HG03571 (cell line): ENCODE results near the gene TENM3.
"Not testable (repeated sequence)": the region's sequence is repeated elsewhere in the genome, so short reads cannot be mapped to it uniquely, and the experiment has no call there.

Source experiments
- ATAC-seq: cut with Tn5 transposase; IDR thresholded peaks from one replicate; pipeline ENCODE4 v1.9.1; 2021; ENCODE audit not compliant: unreplicated experiment

Gene TENM3

DNA sequence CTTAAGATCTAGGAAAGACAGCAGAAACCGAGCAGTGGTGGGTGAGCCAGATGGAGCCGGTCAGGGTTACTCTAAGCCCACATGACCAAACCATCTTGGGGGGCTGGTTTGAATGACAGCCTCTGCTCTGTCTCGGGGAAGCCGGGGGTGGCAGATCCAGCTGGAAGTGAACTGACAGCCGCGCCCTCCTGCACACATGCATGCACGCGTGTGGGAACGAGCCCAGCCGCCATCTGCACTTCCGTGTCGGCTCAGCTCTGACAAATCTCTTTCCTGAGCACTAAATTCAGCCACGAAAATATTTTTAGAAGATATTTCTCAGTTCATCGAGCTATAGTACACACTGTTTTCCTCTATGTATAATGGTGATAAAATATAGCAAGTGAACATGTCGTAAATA, 558.4 kb downstream of the TENM3 start:
- ATAC-seq: no peak

DNA sequence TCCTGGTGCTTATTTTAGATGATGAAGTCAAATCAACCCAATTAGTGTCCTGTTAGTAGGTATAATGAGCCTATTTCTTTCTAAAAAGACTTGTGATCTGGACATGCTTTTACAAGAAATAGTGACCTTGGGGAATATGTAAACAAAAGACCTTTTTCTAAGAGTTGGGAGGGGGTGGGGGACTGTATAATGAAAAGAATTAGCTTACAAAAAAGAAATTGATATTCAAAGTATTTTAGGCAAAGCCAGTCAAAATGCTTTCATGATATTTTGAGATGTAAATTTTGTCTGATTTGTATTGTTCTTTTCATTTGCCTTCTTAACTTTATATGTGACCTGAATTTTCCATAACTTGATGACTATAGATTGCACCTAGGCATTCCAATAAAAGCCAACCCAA, 559.4 kb downstream of the TENM3 start:
- no peak for ATAC-seq

DNA sequence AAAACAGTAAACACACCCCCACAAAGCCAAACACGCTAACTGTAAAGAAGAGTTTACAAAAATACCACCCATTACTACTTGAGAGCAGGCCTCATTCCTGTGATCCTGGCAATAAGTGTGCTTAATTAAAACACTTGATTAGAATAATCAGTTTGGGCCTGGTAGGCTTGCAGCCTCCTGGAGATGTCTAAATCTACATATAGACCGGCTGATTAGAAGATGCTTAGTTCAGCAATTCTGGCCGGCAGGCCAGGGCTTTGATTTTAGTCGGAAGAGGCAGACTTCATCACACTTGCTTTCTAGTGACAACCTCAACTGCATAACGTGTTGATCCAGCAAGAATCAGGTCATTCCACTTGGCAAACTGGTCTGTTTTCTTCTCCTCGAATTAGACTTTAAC, 560.0 kb downstream of the TENM3 start:
- no peak for ATAC-seq

DNA sequence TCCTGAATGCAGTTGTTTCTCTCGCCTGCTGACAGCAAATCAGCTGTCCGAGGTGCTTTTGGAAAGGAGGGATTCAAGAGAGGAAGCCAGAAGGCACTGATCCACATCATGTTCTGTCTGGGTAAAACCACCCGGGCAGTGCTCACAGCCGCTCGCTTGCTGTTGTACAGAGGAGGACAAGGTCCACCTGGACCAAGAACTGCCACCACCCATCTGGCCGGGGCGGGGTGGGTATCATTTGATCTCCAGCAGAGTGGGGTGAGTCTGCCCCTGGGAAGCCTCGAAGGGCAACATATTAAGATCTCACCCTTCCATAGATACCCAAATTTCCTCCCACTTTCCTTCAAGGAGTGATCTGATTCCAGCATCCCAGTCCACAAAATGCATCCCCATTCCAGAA, 560.9 kb downstream of the TENM3 start:
- ATAC-seq: no peak

DNA sequence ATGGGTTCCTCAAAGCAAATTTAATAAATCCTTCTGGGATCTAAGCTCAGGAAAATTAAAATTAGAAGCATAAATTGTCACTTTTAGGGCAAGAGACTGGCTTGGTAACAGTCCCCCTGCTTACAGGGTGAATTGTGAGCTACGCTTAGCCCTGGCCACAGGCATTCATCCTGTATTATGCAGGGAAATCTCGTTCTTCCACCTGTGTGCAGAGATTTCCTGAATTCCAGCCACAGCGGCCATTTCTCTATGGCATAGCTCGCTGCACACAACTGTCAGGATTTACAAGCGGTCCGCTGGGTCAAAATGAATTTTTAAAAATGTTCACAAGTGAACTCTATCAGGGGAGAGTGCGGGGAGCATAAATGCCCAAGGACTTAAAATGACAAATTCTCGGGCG, 562.1 kb downstream of the TENM3 start:
- no peak for ATAC-seq

DNA sequence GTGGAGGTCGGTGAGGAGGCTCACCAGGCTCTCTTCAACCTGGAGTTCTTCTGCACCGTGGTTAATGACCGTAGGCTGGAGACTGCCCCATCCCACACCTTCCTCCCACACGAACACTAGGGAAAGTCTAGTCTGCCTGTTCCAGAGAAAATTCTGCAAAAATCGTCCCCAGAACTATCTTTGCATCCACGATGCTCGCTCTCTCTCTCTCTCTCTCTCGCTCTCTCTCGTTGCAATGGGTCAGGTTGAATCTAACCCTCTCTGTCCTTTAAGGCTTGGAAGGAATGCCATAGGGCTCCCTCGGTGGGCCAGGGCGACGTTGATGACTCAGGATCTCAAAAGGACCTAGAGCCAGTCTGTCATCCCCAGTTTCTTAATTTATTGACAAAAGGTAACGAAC, 562.5 kb downstream of the TENM3 start:
- ATAC-seq: no peak

DNA sequence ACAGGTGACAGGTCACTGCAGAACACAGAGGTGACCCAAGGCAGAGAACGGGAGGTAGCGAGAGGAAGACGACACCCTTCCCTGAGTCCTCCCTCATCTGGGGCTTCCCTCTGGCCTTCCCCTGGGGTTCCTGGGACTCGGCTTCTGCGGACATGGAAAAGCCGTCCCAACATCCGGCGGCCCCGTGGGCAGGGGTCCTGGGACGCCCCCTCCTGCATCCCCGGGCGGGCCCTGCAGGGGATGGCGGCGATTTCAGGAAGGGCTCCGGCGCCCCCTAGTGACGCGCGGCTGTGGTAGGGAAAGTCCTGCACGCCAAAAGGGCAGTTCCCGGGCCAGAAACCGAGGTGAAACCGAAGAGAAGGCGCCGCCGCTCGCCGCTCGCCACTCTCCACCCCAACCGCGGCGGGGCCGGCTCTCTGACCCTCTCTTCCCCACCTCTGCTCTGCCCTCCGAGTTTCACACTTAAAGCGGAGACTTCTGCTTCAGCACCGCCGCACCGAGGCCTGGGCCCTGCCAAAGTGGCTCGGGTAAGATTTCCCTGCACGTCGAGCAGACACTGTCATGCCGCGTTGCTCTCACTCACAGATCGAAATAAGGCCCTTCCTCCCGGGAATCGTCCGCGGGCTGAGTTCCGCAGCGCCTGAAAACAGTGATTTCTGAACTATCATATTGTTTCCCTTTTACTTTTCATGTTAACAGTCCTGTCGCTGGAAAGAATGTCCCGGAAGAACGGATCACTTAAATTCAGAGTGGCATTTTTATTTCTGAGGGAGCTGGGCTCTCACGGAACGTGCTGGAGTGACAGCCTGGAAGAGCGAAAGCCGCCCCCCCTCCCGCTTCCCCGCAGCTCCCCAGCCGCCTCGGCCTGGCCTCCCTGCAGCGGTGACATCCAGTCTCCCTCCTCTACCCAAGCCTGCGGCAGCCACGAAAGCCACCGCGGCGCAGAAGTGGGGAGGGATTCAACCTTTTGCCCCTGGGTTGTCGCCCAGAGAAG, 563.4 kb downstream of the TENM3 start:
- peak; percentile 56 for ATAC-seq

DNA sequence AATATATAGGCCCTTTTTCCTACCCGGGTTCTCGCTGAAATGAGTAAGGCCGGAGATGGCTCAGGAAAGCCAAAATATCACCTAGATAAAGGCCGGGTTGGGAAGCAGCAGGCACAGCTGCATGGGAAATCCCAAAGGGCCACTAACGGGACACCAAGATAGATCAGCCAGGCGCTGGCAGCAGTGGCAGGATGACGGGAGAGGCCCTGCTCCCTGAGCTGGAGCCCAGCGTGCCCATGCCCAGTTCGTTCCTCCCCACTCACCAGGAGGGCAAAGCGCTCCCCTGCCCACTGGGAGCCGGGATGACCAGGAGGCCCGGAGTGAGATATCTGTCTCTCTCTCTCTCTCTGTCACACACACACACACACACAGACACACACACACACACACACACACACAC, 564.1 kb downstream of the TENM3 start:
- no peak for ATAC-seq

DNA sequence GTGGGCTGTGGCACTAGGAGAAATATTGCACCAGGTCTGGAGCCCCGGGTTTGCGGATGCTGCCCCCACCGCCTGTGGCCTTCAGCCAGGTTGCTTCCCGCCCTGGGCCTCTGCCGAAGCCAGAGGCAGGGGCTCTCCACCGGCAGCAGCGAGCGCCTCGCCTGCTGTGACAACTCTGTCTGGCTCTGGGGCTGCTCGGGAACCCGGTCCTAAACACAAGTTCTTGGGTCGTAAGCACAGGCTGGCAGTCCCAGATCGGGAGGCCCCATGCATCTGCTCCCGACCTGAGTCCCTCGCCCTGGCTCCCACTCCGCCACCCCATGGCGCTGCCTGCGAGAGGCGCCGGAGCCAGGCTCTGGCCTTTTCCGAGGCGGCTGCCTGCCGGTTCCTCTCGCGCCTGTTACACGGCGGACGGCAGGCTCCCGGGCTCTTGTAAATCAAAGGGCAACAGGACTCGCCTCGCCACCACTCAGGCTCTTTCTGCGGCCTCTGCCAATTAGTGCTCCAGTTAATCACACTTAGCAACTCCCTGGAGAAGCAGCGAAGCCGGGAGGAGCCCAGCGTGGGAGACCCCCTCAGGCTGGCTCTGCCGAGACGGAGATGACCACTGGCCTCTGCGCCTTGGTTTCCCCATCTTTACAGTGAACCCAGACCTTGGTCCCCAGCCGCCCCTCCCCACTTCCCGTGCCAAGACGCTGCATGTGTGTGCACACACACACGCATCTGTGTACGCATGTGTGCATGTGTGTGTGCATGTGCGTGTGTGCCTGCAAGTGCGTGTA, 564.8 kb downstream of the TENM3 start:
- no peak for ATAC-seq

DNA sequence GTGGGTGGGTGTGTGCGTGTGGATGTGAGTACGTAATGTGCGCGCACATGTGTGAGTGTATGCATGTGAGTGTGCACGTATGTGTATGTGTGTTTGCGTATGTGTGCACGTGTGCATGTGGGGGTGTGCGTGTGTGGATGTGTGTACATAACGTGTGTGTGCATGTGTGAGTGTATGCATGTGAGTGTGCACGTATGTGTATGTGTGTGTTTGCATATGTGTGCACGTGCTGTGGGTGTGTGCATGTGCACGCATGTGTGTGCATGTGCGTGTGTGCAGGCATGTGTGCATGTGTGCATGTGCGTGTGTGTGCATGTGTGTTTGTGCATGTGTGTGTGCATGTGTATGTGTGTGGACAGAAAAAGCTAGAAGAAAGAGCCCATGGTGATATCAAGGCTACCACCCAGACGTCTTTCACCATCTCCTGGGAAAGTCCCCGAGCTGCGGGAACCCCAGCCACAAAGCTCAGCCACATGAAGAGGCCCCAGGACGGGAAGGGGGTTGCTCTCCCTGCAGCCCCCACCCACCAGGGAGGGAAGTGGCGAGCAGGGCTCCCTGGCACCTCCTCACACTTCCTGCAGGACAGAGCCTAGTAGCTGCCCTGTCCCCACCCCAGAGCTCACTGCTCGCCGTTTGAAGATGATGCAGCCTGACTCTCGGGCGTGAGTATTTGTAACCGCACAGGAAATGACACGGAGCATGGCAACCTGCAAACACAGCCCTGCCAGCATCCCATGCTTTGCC, 565.6 kb downstream of the TENM3 start:
- ATAC-seq: peak; percentile 88

DNA sequence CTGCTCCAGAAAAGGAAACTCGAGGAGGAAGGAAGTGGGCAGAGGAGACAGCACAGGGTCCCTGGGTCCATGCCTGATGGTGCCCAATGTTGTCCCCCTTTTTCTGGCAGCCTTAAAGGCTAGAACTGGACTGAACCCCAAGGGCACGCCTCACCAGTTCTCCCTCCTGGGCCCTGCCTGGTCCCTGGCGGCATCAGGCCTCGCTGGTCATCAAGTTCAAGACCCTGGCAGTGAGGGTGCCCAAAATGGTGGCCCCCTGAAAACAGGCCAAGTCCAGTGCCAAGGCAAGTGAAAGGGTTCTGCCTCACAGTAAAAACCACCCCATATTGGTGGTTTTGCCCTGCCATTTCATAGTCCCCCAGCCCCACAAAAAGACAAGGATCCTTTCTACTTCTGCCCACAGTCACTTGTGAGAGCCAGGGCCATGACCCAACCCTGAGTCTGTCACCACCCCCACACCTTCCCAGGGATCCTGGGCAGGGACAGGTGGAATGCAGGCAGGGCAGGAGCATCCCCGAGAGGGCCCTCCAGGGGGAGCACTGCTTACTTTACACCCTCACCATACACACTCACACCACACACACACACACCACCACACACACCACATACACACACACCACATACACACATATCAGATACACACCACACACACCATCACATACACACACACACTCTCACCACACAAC, 566.4 kb downstream of the TENM3 start:
- peak; percentile 34 for ATAC-seq

DNA sequence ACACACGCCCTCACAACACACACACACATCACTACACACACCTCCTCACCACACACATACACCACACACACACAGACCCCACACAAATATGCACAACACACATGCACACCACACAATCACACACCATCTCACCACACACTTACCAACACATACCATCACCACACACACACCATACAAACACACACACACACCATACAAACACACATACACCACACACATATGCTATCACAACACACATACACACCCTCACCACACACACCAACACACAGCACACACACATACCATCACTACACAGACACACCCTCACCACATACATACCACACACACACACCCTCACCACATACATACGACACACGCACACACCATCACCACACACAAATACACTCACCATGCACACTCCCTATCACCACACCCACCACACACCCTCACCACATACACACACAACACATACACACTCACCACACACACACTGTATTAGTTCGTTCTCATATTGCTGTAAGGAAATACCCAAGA, 567.0 kb downstream of the TENM3 start:
- ATAC-seq: no peak

DNA sequence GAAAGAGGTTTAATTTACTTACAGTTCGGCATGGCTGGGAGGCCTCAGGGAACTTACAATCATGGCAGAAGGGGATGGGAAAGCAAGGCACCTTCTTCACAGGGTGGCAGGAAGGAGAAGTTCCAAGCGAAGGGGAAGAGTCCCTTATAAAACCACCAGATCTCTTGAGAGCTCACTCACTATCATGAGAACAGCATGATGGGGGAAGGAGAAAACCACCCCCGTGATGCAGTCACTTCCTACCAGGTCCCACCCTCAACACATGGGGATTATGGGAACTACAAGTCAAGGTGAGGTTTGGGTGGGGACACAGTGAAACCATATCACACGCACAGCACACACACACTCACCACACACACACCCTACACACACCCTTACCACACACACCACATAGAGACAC, 569.7 kb downstream of the TENM3 start:
- ATAC-seq: no peak

DNA sequence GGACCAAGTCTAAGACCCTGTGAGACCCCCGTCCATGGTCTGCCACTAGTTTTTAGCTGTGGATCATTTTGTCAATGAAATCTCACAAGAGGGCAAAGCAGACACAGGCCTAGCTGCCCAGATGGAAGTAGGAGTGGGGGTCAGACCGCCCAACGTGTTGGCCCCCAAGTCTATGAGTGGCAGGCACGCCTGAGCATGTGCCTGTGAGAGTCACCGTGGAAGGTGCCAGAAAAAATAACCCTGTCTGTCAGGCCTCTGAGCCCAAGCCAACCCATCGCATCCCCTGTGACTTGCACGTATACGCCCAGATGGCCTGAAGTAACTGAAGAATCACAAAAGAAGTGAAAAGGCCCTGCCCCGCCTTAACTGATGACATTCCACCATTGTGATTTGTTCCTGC, 570.9 kb downstream of the TENM3 start:
- ATAC-seq: not testable (repeated sequence)

DNA sequence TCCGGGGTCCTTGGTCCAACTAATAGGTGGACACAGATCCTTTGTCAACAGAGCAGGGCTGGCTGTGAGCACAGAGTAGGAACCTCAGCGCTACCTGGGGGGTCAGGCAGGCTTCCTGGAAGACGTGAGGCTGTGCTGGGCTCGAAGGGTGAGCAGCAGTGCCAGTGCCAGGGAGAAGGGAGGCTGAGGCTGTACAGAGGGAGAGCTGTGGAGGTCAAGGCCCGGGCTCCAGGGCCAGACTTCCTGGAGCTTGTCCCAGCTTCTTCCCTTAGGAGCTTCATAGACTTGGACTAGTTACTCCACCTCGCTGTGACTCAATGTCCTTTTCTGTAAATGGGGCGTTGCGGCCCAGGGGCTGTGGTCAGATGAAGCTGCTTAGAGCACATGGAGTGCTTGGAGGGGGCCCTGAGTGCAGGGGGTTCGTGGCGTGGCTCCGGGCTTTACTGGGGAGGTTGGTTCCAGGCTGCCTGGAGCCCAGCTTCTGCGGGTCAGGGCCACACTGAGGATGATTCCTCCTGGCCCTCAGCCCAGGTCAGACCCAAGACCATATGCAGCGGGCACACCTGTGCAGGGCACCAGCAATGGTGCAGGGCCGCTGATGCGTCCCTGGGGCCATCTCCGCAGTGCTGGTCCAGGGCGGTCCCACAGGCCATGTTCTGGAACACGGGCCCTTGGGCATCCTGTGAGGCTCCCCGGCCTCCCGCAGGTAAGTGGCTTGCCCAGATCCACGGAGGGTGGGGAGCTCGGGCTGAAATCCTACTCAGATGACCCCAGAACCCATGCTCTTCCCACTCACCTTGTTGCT, 575.9 kb downstream of the TENM3 start:
- ATAC-seq: no peak

DNA sequence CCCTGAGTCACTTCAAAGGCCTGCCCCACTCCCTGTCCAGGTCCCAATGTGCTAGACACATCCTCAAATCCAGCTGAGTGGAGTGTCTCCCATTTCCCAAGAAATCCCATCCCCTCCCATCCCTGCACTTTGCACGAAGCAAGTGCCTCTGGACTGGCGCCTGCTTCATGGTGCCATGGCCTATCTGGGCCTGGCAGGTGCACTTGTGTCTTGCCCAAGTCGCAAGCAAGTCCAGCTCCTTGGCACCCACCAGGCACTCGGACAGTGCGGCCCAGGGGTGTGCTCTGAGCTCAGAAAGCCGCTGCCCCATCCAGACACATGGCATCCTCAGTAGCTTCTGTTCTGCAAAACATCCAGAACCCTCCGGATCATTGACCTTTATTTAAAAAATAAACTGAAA, 576.5 kb downstream of the TENM3 start:
- ATAC-seq: no peak

DNA sequence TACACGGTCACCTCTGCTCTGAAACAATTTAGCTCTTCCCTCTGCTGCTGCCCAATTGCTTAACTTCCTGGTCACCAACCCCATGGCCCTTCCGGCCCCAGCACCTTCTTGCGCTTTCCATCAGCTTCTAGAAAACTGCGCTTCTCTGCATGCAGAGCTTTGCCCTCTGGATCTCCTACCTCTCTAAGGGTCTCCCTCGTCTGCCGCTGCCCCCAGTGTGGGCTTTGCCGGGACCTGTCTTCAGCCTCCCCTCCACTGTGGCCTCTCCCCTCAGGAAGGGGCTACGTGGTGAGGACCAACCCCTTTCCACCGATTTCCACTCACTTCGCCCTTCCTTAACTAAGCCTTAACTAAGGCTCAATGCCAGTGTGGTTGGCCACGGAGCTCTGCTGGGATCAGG, 579.4 kb downstream of the TENM3 start:
- ATAC-seq: no peak

DNA sequence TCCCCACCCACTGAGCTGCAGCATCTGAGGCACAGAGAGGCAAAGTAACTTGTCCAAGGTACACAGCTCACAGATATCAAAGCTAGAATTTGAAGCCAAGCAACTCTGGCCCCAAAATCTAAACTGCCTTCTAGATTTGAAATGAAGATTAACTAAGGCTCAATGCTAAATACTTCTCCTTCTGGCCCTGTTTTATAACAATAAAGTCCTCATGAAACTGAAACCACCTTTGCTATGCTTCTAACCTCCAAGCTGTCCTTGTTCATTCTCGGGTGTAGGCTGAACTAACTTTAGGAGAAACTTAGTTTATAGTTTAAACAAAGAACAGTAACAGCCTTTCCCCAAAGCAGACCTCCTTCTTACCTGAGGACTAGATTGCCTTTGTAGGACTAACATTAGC, 580.4 kb downstream of the TENM3 start:
- ATAC-seq: peak; percentile 39

DNA sequence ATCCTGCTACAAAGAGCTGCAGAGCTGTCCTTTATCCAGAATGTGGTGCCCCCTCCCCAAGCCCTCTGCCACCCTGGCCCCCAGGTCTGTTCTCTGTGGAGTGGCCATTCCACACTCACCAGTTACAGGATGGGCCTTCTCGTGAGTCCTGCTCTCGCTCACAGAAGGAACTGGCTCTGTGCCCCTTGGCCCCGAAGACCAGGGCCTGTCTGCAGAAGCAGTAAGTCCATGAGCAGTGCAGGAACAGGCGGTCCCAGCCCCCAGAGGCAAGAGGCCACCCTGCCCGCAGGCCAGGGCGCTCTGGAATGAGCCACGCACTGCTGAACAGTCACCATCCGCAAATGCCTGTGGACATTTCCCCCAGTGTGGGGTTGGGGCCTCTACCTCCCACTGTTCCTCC, 581.8 kb downstream of the TENM3 start:
- ATAC-seq: no peak

DNA sequence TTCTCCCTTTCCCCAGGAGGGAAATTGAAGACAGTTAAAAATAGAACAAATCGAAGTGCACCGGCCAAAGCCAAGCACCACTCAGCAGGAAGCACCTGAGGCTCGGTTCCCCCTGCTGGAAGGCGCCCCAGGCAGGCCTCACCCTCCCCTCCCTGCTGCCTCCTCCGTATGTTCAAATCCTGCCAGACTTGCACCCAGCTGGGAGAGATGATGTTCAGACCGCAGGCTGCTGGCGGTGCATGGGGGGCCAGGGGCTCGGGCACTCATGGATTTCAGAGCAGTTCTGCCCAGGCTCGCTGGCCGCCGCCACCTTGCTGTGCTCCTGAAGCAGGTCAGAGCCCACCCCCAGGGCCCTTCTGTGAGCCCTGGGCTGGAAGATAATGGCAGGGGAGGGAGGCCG, 582.6 kb downstream of the TENM3 start:
- no peak for ATAC-seq
